Measurements from ENCODE around the gene SUCLG2.

Gene SUCLG2

GRCh38 chr3:67437090-67437489 is 217.3 kb downstream of the SUCLG2 start:
- no peak for DNase-seq

- DNase-seq: no peak
These were observed 221.3 kb downstream of the SUCLG2 start for GRCh38 chr3:67433109-67433508.

GRCh38 chr3:67431887-67432286 is 222.5 kb downstream of the SUCLG2 start:
- no peak for DNase-seq

DNA sequence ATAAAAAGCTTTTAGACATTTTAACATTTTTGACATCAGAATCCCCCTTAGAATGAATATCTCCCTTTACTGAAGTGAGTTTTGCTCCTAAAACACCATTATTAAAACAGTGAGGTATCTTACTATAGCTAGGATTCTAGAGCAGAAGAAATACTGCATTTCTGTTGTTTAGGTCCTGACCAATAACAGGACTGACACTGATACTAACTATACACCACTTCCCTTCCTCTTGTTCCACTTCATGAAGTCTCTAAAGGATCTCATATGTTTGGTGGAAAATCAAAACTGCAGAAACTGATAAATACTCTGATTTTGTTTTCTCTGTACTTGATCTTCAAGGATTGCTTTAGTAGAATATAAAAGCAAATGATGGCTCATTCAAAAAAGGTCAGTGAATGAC is 230.7 kb downstream of the SUCLG2 start:
- DNase-seq: no peak

DNA sequence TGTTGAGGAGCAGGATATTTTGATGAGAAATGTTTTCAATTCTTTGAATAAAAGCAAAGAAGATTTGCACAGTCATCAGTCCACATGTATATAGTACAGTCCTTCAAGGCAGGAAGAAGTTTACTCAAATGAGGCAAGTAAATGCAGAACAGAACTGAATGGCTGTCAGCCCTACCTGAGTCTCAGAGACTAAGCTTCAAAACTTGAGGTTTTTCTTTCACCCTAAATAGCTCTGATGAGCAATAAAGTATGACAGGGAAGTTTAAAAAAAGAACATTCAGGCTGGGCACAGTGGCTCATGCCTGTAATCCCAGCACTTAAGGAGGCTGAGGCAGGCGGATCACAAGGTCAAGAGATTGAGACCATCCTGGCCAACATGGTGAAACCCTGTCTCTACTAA is 232.5 kb downstream of the SUCLG2 start:
- no peak for DNase-seq

GRCh38 chr3:67419779-67420178 is 234.6 kb downstream of the SUCLG2 start:
- no peak for DNase-seq

GRCh38 chr3:67419218-67419529 is 235.2 kb downstream of the SUCLG2 start:
- no peak for DNase-seq

GRCh38 chr3:67418426-67419217 is 235.8 kb downstream of the SUCLG2 start:
- no peak for DNase-seq

DNA sequence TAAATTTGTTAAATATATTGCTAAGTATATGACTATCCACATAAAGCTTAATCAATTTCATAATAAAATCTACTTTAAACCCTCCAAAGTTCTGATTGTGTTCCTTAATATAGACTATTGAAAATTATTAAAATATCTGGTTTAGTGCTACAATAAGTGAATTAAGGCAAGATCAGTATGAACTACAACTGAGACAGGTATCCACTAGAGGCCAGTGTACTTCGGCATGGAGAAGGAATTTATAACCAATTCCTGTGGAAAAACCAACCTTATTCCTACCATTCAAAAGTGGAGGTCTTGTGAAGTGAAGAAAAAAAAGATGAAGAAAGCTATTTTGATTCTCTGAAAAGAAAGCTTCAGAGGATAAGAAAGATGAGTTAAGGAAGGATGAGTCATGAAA is 237.7 kb downstream of the SUCLG2 start:
- no peak for DNase-seq

GRCh38 chr3:67415511-67415910 is 238.9 kb downstream of the SUCLG2 start:
- no peak for DNase-seq

DNA sequence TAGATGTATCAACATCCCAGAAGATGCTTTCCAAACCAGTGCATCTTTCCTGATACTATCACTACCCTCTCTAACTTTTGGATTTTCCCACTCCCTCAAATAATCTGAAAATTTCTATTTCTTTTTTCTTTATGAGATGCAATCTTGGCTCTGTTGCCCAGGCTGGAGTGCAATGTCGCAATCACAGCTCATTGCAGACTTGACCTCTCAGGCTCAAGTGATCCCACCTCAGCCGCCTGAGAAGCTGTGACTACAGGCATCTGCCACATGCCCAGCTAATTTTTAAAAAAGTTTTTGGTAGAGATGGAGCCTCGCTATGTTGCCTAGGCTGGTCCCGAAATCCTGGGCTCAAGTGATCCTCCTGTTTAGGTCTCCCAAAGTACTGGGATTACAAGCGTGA is 239.7 kb downstream of the SUCLG2 start:
- DNase-seq: no peak

GRCh38 chr3:67405193-67405592 is 249.2 kb downstream of the SUCLG2 start:
- DNase-seq: no peak

- no peak for DNase-seq
These were observed 251.5 kb downstream of the SUCLG2 start for GRCh38 chr3:67402873-67403272.

- no peak for DNase-seq
These were observed 252.5 kb downstream of the SUCLG2 start for GRCh38 chr3:67401921-67402320.

- no peak for DNase-seq
These were observed 253.9 kb downstream of the SUCLG2 start for GRCh38 chr3:67400476-67400875.

- DNase-seq: no peak
These were observed 265.2 kb downstream of the SUCLG2 start for GRCh38 chr3:67389176-67389575.

DNA sequence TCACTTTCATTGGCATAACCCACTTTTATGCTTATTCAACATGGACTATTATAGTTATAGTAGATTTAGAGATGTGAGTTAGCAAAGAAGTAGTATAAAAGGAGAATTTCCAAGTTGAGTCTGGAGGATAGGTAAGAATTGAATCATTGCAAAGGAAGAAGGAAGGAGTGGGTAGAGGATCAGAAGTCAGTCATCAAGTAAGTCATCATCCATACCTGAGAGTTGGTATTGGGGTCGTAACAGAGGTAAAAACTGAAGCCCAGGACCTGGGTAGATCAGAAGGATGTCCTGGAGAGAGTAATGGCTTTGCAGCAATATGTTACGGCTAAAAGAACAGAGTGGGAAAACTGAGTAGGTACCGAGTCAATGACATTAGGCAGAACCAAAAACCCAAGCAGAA is 265.7 kb downstream of the SUCLG2 start:
- no peak for DNase-seq

- no peak for DNase-seq
These were observed 268.0 kb downstream of the SUCLG2 start for GRCh38 chr3:67386451-67386850.

DNA sequence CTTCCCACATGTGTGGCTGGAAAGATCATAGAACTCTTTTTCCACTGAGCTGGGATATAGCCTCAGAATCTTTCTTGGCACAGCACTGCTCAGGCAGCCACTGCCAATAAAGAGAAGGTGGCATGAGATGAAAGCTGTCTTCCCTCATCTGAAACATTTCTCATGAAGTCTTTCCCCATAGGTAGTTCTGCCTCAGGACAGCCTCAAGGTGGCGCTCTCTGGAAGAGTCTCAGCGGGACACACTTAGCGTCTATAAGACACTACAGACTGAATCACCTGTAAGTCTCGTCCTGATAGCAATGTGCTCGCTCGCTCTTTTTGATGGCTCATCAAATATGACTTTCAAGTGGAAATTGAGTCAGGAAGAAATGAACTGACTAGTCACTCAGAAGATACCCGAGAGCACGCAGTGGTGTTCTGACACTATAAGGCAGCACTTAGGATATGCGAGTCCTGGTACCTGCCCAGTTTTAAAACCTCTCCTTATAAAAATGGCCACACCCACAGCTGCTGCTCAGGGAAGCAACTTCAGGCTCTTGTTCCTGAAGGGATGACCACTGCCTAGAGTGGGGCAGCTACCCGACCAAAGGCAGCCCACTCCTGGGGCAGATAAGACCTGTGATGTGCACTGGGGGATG is 269.5 kb downstream of the SUCLG2 start:
- DNase-seq: no peak

DNA sequence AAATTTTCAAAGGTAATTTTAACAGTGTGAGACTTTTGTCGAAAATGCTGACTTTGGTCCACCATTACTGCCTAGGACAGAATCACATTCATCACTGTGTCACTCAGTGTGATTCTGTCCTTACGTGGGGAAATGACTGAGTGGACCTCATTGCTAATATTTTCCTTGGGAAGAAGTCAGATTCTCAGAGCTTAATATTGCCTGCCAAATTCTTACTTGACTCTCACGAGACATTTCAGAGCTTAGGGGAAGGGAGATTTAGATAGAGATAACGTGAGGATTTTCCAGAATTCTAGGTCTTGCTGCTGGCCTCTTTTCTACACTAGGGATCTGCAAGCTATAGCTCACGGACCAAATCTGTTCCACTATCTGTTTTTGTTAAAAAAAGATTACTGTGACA is 270.4 kb downstream of the SUCLG2 start:
- no peak for DNase-seq

DNA sequence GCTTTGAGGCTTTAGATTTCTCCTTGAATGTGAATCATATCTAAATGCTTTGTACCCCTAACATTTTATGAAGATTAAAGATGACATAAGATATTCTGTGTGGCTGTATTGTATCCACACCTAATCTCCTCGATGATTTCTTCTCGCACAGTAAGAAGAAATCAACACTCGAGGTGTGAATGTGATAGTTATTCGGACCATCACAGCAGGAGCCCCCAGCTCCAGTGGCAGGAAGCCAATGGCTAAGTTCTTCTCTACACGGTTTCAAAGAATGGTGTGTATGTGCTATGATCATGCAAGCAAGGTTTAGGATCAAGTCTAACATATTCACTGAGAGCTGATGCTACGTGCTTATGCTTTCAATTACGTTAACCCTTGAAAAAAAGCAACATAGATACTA is 271.0 kb downstream of the SUCLG2 start:
- DNase-seq: no peak

GRCh38 chr3:67382536-67382935 is 271.9 kb downstream of the SUCLG2 start:
- no peak for DNase-seq

- no peak for DNase-seq
These were observed 272.6 kb downstream of the SUCLG2 start for GRCh38 chr3:67381667-67382272.

GRCh38 chr3:67380118-67380517 is 274.3 kb downstream of the SUCLG2 start:
- no peak for DNase-seq

DNA sequence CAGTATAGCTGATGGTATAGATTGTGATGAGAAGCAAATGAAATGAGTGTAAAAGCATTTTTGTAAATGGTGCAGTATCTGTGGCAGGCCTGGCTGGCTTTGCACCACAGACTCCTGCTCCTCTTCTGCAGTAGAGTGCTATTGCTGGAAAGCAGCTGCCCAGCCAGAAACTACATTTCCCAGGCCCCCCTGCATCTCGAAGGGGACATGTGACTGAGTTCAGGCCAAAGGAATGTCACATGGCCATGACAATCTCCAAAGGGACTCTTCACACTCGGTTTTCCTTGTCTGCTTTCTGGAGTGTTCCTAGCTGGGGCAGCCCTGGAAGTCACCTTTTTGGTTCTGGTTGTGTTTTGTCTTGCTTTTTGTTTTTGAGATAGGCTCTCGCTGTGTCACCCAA is 277.1 kb downstream of the SUCLG2 start:
- no peak for DNase-seq
